Measurements from ENCODE around the gene GOLGA8F. TPM values are rescaled to one million over a fixed set of nuclear protein-coding genes. Genes with fewer than 3 reads are reported as not detected.
"Not testable (repeated sequence)": the region's sequence is repeated elsewhere in the genome, so short reads cannot be mapped to it uniquely, and the experiment has no call there.

The GOLGA8F gene, protein sequence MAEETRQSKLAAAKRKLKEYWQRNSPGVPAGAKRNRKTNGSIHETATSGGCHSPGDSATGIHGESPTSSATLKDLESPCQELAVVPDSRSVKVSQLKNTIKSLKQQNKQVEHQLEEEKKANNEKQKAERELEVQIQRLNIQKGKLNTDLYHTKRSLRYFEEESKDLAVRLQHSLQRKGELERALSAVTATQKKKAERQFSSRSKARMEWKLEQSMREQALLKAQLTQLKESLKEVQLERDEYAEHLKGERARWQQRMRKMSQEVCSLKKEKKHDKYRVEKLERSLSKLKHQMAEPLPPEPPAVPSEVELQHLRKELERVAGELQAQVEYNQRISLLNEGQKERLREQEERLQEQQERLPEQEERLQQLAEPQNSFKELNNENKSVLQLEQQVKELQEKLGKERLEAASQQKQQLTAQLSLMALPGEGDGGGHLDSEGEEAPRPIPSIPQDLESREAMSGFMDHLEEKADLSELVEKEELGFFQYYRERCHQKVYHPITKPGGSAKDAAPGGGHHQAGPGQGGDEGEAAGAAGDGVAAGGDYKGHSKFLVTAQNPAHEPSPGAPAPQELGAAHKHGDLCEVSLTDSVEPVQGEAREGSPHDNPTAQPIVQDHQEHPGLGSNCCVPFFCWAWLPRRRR
- total RNA-seq, result not detected

GRCh38 chr15:28378364-28378763 lies at the start of gene GOLGA8F:
Gene GOLGA8F, plus strand, starts transcription at chr15:28378664. Its CDS starts 98 bp downstream, at chr15:28378762.
- not testable (repeated sequence) for H3K9me3 ChIP-seq; H3K4me1 ChIP-seq (ENCODE audit: control insufficient read depth in 1 of 2, low read depth in 2 of 2); H3K4me3 ChIP-seq; DNase-seq (ENCODE audit: low spot score); H3K27ac ChIP-seq; H3K27me3 ChIP-seq (replicated peaks; ENCODE audit: insufficient read depth); H3K36me3 ChIP-seq; ATAC-seq (ENCODE audit: insufficient number of reproducible peaks, low FRiP score, low read depth)

- not testable (repeated sequence) for H3K36me3 ChIP-seq; H3K27me3 ChIP-seq (replicated peaks; ENCODE audit: insufficient read depth); DNase-seq (ENCODE audit: low spot score); H3K4me1 ChIP-seq (ENCODE audit: control insufficient read depth in 1 of 2, low read depth in 2 of 2); H3K27ac ChIP-seq; H3K9me3 ChIP-seq; H3K4me3 ChIP-seq; ATAC-seq (ENCODE audit: insufficient number of reproducible peaks, low FRiP score, low read depth)
Measured at GRCh38 chr15:28357984-28358383, 20.5 kb upstream of the GOLGA8F start, which contains the start of gene GOLGA6L24. Gene GOLGA6L24, minus strand, starts transcription at chr15:28358084. Its CDS starts 61 bp downstream, at chr15:28358023.

DNA sequence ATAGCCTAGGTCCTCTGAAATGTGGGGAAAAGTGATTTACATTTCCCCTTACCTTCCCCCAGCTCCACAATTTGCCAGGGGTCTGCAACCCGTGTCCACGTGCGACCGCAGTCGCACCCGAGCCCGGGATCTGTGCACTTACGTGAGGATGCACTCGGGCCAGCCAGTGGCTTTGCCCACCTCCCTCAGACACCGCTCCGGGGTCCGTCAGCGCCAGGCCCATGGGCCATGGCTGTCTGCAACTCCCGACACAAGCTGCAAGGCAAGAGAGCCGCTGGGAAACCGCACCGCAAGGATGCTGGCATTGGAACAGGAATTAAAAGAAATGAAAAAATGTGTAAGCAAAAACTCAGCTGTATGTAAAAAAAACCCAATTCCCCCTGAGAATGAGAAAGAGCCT lies 13.0 kb upstream of the GOLGA8F start:
- not testable (repeated sequence) for H3K4me3 ChIP-seq; ATAC-seq (ENCODE audit: insufficient number of reproducible peaks, low FRiP score, low read depth); H3K36me3 ChIP-seq; H3K4me1 ChIP-seq (ENCODE audit: control insufficient read depth in 1 of 2, low read depth in 2 of 2); H3K27me3 ChIP-seq (replicated peaks; ENCODE audit: insufficient read depth); DNase-seq (ENCODE audit: low spot score); H3K27ac ChIP-seq; H3K9me3 ChIP-seq

DNA sequence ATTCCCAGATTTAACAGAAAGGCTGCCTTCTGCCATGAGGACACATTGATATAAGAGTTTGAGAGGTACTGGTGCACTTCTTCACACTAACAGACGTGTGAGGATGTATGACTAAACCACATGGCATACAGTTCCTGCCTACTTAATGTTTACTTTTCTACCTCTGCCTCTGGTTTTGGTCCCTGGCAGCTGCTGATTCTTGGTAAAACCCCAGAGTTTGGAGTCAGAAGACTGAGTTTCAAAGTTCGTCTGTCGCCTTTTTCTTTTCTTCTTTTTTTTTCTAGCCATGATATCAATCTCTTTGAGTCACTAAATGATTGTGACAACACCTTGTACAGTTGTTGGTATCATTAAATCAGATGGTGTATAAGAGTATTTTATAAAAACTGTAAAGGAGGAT lies 1.6 kb downstream of the GOLGA8F start:
- H3K27ac ChIP-seq; H3K9me3 ChIP-seq; H3K4me1 ChIP-seq (ENCODE audit: control insufficient read depth in 1 of 2, low read depth in 2 of 2); DNase-seq (ENCODE audit: low spot score); H3K36me3 ChIP-seq; H3K4me3 ChIP-seq; H3K27me3 ChIP-seq (replicated peaks; ENCODE audit: insufficient read depth); ATAC-seq (ENCODE audit: insufficient number of reproducible peaks, low FRiP score, low read depth): not testable (repeated sequence)

DNA sequence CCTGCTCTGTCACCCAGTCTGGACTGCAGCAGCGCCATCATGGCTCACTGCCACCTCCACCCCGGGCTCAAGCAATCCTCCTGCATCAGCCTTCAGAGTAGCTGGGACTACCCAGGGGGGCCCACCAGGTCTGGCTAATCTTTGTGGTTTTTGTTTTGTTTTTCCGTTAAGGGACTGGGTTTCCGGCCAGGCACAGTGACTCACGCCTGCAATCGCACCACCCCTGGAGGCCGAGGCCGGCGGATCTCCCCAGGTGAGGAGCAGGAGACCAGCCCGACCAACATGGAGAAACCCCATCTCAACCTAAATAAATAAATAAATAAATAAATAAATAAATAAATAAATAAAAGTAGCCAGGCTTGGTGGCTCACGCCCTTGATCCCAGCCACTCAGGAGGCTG lies 17.6 kb downstream of the GOLGA8F start:
- H3K4me1 ChIP-seq (ENCODE audit: control insufficient read depth in 1 of 2, low read depth in 2 of 2); ATAC-seq (ENCODE audit: insufficient number of reproducible peaks, low FRiP score, low read depth); H3K36me3 ChIP-seq; H3K27ac ChIP-seq; H3K27me3 ChIP-seq (replicated peaks; ENCODE audit: insufficient read depth); H3K4me3 ChIP-seq; DNase-seq (ENCODE audit: low spot score); H3K9me3 ChIP-seq: not testable (repeated sequence)

- H3K9me3 ChIP-seq; H3K27ac ChIP-seq; DNase-seq (ENCODE audit: low spot score); H3K36me3 ChIP-seq; H3K27me3 ChIP-seq (replicated peaks; ENCODE audit: insufficient read depth); ATAC-seq (ENCODE audit: insufficient number of reproducible peaks, low FRiP score, low read depth); H3K4me3 ChIP-seq; H3K4me1 ChIP-seq (ENCODE audit: control insufficient read depth in 1 of 2, low read depth in 2 of 2): not testable (repeated sequence)
Measured at GRCh38 chr15:28402774-28403435, 24.4 kb downstream of the GOLGA8F start.

GRCh38 chr15:28420470-28420869 lies 42.0 kb downstream of the GOLGA8F start:
- DNase-seq (ENCODE audit: low spot score); ATAC-seq (ENCODE audit: insufficient number of reproducible peaks, low FRiP score, low read depth); H3K27me3 ChIP-seq (replicated peaks; ENCODE audit: insufficient read depth); H3K27ac ChIP-seq; H3K4me3 ChIP-seq; H3K4me1 ChIP-seq (ENCODE audit: control insufficient read depth in 1 of 2, low read depth in 2 of 2); H3K9me3 ChIP-seq; H3K36me3 ChIP-seq: not testable (repeated sequence)

- not testable (repeated sequence) for ATAC-seq (ENCODE audit: insufficient number of reproducible peaks, low FRiP score, low read depth); H3K27me3 ChIP-seq (replicated peaks; ENCODE audit: insufficient read depth); DNase-seq (ENCODE audit: low spot score); H3K27ac ChIP-seq; H3K4me1 ChIP-seq (ENCODE audit: control insufficient read depth in 1 of 2, low read depth in 2 of 2); H3K36me3 ChIP-seq; H3K9me3 ChIP-seq; H3K4me3 ChIP-seq
Measured at GRCh38 chr15:28435594-28435993, 57.1 kb downstream of the GOLGA8F start.

Other genes starting within 250 kb of the GOLGA8F start
- 10 to 100 TPM; 50.9 to 62.0 TPM for gene HERC2, start 56.5 kb upstream of the GOLGA8F start, total RNA-seq
- not detected for gene GOLGA6L24, start 20.6 kb upstream of the GOLGA8F start, total RNA-seq
- gene GOLGA8G, start 154.3 kb downstream of the GOLGA8F start, total RNA-seq, result not detected
- gene GOLGA6L25, start 174.9 kb downstream of the GOLGA8F start, total RNA-seq, result not detected

Data from thoracic aorta (tissue), 2 donors.